CD4-positive, alpha-beta T cell treated with Interleukin-15 for 1 hour (primary cell): ENCODE results near the gene EPHB6.

ENCODE experiments used
- DNase-seq: peaks from one replicate; pipeline ENCODE4 v3.0.0-alpha.2; 2020

Gene EPHB6

DNA sequence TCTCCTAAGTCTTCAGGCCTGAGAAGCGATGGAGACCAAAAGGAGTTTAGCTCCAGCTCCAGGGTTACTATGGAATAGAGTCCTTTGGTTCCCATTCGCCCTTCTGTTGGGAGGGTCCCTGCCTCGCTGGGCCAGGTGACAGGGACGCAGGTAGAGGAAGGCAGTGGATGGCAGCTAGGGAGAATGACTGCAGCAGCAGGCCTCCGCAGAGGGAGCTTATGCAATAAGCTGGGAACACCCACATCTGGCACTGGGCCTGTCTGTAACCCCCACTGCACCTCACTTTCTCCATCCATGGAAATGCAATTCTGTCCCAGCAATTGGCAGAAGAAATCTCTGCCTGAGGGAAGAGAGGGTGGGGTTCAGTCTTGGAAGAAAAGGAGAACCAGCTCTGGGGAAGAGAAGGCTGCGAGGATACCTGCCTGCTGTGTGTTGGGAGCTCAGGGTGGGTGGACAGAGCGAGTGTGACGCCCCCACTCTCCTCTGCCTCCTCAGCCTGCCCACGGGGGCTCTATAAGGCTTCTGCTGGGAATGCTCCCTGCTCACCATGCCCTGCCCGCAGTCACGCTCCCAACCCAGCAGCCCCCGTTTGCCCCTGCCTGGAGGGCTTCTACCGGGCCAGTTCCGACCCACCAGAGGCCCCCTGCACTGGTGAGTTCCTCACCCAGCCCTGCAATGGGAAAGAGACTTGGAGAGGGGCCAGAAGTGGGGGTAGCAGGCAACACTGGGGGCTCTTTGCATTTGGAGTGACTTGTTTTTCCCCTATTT, 10.3 kb downstream of the EPHB6 start:
- no peak for DNase-seq

DNA sequence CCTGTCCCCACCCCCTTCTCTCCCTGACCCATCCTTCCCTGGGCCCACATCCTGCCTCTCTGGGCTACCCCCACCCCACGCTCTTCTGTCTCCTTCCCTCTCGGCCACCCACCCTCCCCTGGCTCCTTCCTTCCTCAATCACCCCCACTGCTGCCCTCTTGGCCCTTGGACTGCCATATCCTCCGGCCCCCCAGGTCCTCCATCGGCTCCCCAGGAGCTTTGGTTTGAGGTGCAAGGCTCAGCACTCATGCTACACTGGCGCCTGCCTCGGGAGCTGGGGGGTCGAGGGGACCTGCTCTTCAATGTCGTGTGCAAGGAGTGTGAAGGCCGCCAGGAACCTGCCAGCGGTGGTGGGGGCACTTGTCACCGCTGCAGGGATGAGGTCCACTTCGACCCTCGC, 10.9 kb downstream of the EPHB6 start:
- DNase-seq, result no peak

DNA sequence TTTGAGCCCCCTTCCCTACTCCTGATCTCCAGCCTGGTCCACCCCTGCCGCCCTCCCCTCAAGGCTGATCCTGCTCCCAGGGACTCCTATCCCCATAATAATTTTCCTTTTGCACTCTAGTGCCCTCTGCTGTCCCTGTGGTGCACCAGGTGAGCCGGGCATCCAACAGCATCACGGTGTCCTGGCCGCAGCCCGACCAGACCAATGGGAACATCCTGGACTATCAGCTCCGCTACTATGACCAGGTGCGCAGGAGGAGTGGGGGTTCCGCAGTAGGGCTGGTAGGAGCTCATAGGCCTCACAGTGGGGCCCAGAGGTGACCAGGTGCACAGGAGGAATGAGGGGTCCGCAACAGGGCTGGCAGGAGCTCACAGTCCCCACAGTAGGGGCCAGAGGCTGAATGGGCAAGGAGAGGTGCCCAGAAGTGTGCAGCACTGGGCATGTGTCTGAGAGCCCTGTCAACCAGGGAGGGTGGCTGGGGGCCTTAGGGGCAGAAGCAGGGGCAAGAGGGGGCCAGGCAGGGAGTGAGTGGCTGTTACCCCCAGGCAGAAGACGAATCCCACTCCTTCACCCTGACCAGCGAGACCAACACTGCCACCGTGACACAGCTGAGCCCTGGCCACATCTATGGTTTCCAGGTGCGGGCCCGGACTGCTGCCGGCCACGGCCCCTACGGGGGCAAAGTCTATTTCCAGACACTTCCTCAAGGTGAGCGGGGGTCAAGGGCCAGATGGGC, 11.7 kb downstream of the EPHB6 start:
- DNase-seq, result no peak

DNA sequence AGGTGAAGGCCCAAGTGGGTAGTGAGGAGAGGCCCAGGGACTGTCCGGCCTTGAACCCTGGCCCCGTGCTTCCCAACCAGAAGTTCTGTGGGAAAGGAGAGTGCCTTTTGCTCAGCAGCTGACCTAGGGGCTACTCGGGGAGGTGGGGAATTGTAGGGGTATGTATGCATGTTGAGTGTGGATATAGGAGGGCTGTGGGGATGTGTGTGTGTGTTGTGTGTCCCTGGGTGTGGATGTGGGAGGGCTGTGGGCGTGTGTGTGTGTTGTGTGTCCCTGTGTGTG, 12.2 kb downstream of the EPHB6 start:
- DNase-seq, result no peak

DNA sequence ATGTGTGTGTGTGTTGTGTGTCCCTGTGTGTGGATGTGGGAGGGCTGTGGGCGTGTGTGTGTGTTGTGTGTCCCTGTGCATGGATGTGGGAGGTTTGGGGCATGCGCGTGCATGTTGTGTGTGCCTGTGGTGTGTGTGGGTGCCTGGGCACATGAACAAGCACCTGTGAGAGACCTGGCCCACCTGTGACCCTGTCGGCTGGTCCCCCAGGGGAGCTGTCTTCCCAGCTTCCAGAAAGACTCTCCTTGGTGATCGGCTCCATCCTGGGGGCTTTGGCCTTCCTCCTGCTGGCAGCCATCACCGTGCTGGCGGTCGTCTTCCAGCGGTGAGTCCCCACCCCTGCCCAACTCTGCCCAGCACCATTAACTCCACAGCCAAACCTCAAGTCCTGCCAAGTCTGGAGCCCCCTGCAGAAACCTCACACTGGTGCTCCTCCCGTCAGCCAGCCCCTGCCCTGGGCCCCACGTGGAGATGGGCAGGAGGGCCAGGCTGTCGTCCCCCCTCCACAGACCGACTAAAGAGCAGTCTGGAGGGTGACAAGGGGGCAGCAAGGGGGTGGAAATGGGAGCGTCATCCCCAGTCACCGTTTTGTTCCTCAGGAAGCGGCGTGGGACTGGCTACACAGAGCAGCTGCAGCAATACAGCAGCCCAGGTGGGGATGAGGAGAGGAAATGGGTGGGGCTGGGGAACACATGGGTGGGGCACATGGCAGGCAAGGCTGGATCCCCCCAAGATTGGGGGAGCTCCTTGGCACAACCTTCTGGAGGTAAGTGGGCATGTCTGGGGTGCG, 12.7 kb downstream of the EPHB6 start:
- no peak for DNase-seq

DNA sequence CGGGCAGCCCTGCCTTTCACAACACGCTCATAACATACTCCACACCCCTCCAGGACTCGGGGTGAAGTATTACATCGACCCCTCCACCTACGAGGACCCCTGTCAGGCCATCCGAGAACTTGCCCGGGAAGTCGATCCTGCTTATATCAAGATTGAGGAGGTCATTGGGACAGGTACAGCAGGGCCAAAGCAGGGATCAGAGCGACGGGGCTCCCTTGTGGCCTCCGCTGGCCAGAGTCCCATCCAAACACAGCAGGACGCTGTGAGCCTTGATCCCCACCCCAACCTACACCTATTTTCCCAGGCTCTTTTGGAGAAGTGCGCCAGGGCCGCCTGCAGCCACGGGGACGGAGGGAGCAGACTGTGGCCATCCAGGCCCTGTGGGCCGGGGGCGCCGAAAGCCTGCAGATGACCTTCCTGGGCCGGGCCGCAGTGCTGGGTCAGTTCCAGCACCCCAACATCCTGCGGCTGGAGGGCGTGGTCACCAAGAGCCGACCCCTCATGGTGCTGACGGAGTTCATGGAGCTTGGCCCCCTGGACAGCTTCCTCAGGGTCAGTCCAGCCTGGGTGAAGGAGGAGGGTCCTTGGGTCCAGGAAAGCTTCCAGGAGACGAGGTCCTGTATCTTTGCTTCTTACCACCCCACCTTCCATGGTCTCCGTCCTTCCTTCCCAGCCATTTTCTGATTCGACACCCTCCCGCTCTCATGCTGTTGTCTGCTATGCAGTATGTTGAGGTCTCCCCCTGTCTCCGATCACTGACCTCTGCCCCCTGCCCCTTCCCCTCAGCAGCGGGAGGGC, 13.5 kb downstream of the EPHB6 start:
- DNase-seq, result no peak

DNA sequence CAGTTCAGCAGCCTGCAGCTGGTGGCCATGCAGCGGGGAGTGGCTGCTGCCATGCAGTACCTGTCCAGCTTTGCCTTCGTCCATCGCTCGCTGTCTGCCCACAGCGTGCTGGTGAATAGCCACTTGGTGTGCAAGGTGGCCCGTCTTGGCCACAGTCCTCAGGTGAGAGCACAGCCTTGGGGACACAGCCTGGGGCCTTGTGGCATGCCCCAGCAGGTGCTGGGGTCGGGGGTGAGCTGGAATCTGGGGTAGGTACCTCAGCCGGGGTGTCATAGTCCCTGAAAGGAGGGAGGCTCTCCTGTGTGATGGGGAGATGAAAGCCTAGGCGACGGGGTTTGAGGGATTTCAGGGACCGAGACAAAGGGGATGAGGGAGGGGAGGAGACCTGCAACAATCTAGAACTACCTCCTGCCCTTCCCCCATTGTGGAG, 14.1 kb downstream of the EPHB6 start:
- no peak for DNase-seq

DNA sequence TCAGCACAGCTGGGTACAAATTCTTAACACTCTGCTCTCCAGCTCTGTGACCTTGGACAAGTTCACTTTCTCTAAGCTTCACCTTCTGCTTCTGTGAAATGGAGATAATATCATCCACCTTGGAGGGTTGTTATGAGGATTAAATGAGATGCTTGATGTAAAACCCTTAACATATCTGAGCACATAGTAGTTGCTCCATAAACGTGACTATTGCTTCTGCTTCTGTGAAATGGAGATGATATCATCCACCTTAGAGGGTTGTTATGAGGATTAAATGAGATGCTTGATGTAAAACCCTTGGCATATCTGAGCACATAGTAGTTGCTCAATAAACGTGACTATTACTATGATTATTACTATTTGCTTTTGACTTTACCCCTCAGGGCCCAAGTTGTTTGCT, 14.6 kb downstream of the EPHB6 start:
- no peak for DNase-seq

DNA sequence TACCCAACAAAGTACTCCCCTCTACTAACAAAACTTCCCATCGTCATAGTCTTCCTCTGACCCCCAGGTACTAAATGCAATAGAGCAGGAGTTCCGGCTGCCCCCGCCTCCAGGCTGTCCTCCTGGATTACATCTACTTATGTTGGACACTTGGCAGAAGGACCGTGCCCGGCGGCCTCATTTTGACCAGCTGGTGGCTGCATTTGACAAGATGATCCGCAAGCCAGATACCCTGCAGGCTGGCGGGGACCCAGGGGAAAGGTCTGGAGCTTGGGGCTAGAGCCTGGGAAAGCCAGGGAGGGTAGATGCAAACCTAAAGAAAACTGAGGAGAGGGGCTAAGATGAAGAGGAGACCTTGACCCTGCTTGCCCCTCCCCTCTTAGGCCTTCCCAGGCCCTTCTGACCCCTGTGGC, 15.3 kb downstream of the EPHB6 start:
- DNase-seq, result no peak

DNA sequence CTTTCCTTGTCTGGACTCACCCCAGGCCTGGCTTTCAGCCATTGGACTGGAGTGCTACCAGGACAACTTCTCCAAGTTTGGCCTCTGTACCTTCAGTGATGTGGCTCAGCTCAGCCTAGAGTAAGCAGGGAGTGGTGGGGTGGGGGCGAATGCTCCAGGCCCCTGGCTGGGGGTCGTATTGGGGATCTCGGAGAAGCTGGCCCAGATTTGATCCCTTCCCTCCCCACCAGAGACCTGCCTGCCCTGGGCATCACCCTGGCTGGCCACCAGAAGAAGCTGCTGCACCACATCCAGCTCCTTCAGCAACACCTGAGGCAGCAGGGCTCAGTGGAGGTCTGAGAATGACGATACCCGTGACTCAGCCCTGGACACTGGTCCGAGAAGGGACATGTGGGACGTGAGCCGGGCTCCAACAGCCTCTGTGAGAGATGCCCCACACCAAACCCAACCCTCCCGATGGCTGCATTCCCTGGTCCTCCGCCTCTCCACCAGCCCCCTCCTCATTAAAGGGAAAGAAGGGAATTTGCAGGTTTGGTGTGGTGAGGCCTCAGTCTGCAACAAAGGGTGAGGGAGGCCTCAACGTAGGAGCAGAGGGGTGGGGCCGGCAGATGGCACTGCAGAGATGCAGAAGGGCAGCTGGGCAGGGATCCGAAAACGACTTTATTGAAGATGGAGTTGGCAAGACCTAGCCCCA, 15.8 kb downstream of the EPHB6 start:
- no peak for DNase-seq

DNA sequence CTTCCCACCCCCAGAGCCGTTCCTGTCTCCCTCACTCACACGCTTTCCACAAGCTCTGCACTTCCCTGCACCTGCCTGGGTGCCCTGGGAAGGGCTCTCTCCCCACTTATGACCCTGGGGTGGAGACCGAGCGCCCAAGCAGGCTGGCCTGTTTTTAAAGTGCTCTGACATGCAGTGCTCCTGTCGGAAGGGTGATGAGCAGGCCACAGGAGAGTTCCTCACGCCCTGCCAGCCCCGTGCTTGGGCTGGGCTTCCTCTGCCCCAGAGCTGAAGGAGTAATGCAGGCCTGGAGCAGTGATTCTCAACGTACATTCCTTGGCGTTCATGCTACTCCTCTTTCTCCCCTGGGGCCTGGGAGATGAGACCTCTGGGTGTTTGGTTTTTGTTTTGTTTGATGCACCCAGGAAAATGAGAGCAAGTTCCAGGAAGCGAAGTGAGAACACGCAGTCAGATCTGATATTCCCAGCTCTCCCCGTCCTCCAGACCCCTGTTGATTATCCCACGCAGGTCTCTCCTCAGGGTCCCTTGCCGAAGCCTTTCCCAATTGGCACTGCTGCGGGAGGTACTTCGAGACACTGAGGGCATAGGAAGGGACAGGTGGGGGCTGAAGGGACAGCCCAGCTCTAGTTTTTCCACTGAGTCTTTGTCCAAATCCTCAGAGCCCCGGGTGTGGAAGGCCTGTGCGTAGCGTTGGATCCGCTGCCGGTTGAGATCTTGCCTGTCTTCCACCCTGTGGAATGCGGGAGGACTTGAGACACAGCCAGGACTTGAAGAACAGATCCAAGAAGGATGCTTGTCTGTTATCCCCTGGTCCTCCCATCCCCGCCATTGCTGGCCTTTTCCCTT, 16.6 kb downstream of the EPHB6 start:
- no peak for DNase-seq

DNA sequence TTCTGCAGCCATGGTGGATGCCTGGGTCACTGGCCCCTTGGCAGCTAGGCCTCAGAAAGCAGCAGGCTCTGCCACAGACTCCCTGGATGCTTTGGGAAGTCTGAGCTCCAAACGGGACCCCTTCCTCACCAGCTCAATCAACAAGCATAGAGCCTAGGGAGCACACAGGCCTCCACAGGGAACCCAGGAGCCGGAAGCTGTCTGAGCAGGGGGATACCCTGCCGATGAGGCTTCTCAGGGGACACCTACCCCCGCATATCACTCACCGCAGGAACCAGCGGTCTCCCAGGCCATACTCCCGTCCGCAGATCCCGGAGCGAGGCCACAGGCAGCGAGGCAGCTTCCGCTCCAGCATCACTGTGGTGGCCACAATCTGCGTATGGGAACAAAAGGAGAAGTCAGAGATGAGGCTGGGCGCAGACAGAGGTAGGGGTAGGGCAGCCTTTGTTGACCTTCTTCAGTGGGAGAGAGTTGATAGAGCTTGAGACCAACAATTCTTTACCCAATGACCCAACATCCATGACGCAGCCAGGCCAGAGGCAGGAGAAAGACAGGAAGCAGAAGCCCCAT, 17.3 kb downstream of the EPHB6 start:
- DNase-seq, result no peak

DNA sequence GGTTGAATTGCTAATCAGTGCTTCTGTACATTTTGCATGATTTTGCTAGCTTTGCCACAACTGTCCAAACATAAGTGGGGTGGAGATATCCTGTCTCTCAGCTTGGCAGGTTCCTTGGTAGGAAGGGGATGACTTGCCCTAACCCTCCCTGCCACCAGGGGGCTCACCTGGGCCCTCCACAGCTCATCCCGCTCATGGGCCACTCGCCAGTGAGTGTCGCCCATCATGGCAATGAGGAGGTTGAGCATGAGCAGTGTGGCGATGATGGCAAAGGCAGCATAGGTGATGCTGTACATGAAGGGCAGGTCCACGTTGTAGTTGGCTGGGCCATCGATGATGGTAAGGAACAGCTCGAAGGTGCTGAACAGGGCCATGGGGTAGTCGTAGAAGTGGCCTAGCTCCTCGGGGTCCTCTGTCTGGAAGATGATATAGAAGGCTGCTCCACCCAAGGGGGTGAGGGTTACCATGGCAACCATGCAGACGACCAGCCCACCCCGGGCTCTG, 18.5 kb downstream of the EPHB6 start:
- no peak for DNase-seq

DNA sequence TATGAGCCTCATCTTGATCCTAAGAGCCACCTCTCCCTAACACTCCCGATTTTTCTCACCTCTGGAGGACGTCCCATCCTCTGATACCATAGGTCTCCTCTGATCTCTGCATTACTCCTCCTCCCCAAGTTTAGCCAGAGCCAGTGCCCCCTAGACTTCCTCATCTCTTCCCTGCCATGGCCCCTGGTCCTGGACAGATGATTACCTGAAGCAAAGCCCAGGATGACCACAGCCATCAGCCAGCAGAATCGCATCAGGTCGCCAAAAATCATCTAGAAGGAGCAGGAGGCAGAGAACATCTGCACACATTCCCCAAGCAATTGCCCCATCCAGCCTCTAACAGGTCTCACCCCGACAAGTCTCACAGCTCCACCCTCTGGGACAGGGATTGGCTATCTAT, 19.0 kb downstream of the EPHB6 start:
- no peak for DNase-seq

DNA sequence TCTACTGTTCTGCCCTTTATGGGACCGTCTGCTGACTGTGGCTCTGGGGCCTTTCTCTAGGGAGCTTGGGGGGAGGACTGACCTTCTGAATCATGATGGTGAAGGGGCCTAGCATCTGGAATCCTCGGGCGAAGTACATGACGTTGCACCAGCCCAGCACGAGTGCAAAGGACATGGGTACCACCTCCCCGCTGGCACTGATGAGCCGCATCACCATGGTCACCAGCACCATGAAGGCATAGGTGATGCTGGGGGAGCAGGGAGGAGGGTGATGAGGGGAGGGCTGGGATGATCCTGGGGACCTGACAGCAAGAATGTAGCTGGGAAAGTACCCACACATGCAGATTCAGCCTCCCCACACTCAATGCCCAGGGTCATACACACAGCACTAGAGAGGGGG, 19.5 kb downstream of the EPHB6 start:
- DNase-seq, result no peak

DNA sequence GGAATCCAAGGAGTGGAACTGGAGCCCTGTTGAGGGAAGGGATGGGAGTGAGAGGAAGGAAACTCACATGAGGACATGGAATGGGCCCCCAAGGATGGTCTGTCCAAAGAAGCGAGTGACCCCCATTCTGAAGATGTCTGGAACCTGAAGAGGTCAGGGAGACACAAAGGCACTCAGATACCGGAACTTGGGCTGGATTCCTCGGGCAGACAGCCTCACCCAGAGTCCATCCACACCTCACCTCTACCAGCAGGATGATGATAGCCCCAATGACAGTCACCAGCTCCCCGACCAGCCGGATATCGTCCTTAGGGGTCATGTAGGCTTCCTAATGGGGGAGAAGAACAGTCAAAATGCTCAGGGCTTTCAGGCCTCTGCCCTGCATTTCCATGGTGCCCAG, 20.0 kb downstream of the EPHB6 start:
- DNase-seq, result no peak

DNA sequence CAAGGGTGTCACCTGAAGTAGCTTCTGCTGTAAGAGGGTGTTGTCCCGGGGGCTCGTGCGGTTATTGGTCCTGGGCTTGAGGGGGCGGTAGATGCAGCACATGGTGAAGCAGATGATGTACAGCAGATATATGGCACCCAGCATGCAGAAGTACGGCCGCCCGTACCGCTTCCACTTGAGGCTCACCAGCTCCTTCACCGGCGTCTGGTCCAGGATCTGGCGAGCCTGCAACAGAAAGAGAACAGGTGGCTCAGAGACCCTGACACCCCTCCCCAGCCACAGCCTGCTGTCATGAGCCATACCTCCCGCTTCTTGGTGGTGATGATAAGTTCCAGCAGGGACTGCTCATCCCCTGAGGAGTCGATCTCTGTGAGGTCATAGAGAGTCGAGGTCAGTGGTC, 20.6 kb downstream of the EPHB6 start:
- DNase-seq, result no peak

DNA sequence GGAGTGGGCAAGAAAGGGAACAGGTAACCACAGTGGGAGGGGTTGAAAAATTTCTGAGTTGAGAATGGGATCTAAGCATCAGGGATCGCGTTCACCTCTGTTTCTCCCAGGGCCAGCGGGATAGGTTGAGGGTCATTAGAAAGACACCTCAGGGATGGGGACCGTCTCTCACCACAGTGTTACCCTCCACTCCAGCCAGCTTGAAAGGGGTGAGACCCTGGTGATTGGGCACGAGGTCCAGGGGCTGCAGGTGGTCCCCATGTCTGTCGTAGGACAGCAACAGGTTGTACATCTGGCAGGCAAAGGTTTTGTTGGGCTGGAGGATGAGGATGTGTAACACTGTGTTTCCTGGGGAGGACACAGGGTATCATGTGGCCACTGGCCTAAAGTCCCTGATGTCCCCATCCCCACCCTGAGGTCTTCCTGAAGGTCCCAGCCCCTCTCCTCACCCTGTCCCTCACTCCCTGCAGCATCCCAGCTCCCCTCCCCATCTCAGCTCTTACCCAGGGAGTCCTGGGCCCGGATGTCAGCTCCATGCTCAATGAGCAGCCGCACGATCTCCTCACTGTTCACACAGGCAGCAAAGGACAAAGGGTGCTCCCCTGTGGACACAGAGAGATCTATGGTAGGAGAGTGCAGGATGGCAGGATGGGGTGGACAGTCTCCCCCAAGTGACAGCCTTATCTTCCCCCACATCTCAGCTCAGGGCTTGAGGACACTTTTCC, 21.5 kb downstream of the EPHB6 start:
- DNase-seq, result no peak

DNA sequence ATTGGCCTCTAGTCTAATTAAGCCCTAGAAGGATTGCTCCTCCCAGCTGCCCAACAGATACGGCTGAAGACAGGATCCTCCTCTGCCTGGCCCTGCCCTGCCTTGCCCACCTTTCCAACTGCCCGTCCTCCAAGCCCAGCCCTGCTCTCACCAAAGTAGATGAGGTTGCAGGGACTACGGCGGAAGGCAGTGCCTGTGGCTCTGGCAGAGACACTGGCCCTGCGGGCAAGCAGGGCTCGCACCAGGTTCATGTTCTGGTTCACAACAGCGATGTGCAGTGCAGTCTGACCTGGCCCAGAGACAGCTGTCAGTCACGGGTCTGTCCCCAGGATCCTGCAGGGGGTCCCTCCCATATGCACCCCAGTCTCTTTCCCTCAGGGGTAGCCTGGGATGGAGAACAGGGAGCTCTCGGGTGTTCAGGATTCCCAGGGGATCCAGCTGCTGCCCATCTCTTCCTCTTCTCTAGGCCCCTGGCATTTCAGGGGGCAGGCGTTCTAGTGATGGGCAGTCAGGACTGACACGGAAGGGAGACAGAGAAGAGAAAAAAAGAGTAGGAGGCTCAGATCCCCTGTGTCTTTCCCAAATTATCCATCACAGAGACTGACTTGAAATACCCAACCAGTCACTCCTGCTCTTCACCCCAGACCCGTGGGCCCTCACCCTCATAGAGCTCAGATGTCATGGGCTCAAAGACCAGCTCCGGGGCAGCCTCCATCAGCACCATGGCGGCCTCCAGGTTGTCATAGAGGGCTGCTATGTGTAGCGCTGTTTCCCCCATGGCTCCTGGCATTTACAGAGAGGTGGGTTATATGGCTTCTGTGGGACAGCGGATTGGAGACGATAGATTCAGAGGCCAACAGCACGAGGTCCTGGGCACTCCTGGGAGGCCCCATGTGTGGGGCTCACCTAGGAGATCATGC, 22.4 kb downstream of the EPHB6 start:
- DNase-seq, result no peak
